ENCODE results near the gene DCAF7.
A peak's percentile ranks its signal among the peaks of the same experiment; 100 is the strongest.

The DCAF7 gene

GRCh38 chr17:63546308-63547082, 3.8 kb upstream of the DCAF7 start:
- DNase-seq: no peak

- DNase-seq: no peak
Observed at GRCh38 chr17:63547083-63547523, 3.2 kb upstream of the DCAF7 start.

GRCh38 chr17:63549289-63549945, 860 bp upstream of the DCAF7 start:
- DNase-seq: no peak

- peak; percentile 4 to 5 for DNase-seq
Observed at GRCh38 chr17:63550817-63551639, 751 bp downstream of the DCAF7 start.

GRCh38 chr17:63552211-63552610, 1.9 kb downstream of the DCAF7 start:
- DNase-seq: no peak

GRCh38 chr17:63555500-63556156, 5.4 kb downstream of the DCAF7 start:
- no peak for DNase-seq

GRCh38 chr17:63557416-63557815, 7.1 kb downstream of the DCAF7 start:
- DNase-seq: no peak

GRCh38 chr17:63558441-63558840, 8.2 kb downstream of the DCAF7 start:
- no peak for DNase-seq

GRCh38 chr17:63561819-63562218, 11.5 kb downstream of the DCAF7 start:
- no peak for DNase-seq

- no peak for DNase-seq
Observed at GRCh38 chr17:63563339-63563738, 13.1 kb downstream of the DCAF7 start.

- no peak for DNase-seq
Observed at GRCh38 chr17:63564562-63564961, 14.3 kb downstream of the DCAF7 start.

GRCh38 chr17:63567229-63567628, 17.0 kb downstream of the DCAF7 start:
- DNase-seq: no peak

- DNase-seq: no peak
Observed at GRCh38 chr17:63568563-63568962, 18.3 kb downstream of the DCAF7 start.

GRCh38 chr17:63571632-63572310, 21.5 kb downstream of the DCAF7 start:
- DNase-seq: no peak

GRCh38 chr17:63573634-63574033, 23.4 kb downstream of the DCAF7 start:
- no peak for DNase-seq

- DNase-seq: no peak
Observed at GRCh38 chr17:63578027-63578768, 27.9 kb downstream of the DCAF7 start.

GRCh38 chr17:63578769-63579111, 28.5 kb downstream of the DCAF7 start:
- DNase-seq: no peak

GRCh38 chr17:63579633-63580032, 29.4 kb downstream of the DCAF7 start:
- DNase-seq: no peak

- no peak for DNase-seq
Observed at GRCh38 chr17:63587770-63588169, 37.5 kb downstream of the DCAF7 start.

- no peak for DNase-seq
Observed at GRCh38 chr17:63588797-63589196, 38.5 kb downstream of the DCAF7 start.

- DNase-seq: no peak
Observed at GRCh38 chr17:63589646-63590045, 39.4 kb downstream of the DCAF7 start.

GRCh38 chr17:63592797-63593196, 42.5 kb downstream of the DCAF7 start:
- no peak for DNase-seq

Measured in CD4-positive, alpha-beta T cell treated with Interleukin-1 beta for 1 hour (primary cell).